LHCN-M2 (cell line): Measurements from ENCODE around the gene ZBTB46. TPM values are rescaled to one million over a fixed set of nuclear protein-coding genes. Genes with fewer than 3 reads are reported as not detected.

Experiments used
- DNase-seq: peaks from one replicate; pipeline ENCODE4 v3.0.0-alpha.2; 2012; ENCODE audit warnings: low read depth
- total RNA-seq: library from RNA; depleted of rRNA; stranded (reverse); fragments of >200 nt; gene quantifications from 2 replicates; pipeline ENCODE4 v1.2.3, GENCODE V29; 2014; rRNA removed

The ZBTB46 gene
- total RNA-seq, 1 experiment from 2014 or later: 9.1 TPM

- no peak for DNase-seq
These were observed 134.8 kb downstream of the ZBTB46 start for GRCh38 chr20:63696306-63696627.

GRCh38 chr20:63695424-63696305, 135.4 kb downstream of the ZBTB46 start:
- DNase-seq: no peak

GRCh38 chr20:63694584-63695423, 136.3 kb downstream of the ZBTB46 start:
- DNase-seq: no peak

- no peak for DNase-seq
These were observed 137.1 kb downstream of the ZBTB46 start for GRCh38 chr20:63693733-63694583.

Other genes with a start within 250 kb of the ZBTB46 start
- gene GMEB2, start 204.2 kb downstream of the ZBTB46 start, total RNA-seq: 12.7 and 14.9 TPM in 2 replicates
- 39.3 and 49.8 TPM in 2 replicates for gene STMN3, start 177.8 kb downstream of the ZBTB46 start, total RNA-seq
- gene RTEL1, start 173.0 kb downstream of the ZBTB46 start, total RNA-seq: 21.9 and 31.2 TPM in 2 replicates
- 6.2 and 6.7 TPM in 2 replicates for gene TNFRSF6B, start 134.6 kb downstream of the ZBTB46 start, total RNA-seq
- gene ARFRP1, start 123.3 kb downstream of the ZBTB46 start, total RNA-seq: 49.4 and 54.8 TPM in 2 replicates
- 31.5 and 40.1 TPM in 2 replicates for gene ZGPAT, start 123.2 kb downstream of the ZBTB46 start, total RNA-seq
- 16.2 and 19.1 TPM in 2 replicates for gene LIME1, start 94.6 kb downstream of the ZBTB46 start, total RNA-seq
- 150 and 157 TPM in 2 replicates for gene SLC2A4RG, start 91.5 kb downstream of the ZBTB46 start, total RNA-seq
- gene ABHD16B, start 30.2 kb upstream of the ZBTB46 start, total RNA-seq: not detected in 2 replicates
- 118 and 119 TPM in 2 replicates for gene TPD52L2, start 34.0 kb upstream of the ZBTB46 start, total RNA-seq
- gene DNAJC5, start 63.9 kb upstream of the ZBTB46 start, total RNA-seq: 63.2 and 64.1 TPM in 2 replicates
- gene UCKL1, start 125.2 kb upstream of the ZBTB46 start, total RNA-seq: 17.4 and 22.8 TPM in 2 replicates
- gene ZNF512B, start 138.7 kb upstream of the ZBTB46 start, total RNA-seq: 10.7 and 13.2 TPM in 2 replicates
- 1.2 and 3.1 TPM in 2 replicates for gene SAMD10, start 148.4 kb upstream of the ZBTB46 start, total RNA-seq
- 50.1 and 60.4 TPM in 2 replicates for gene PRPF6, start 149.9 kb upstream of the ZBTB46 start, total RNA-seq
- gene C20orf204, start 204.9 kb upstream of the ZBTB46 start, total RNA-seq: 0.17 and 0.19 TPM in 2 replicates
- gene SOX18, start 218.4 kb upstream of the ZBTB46 start, total RNA-seq: not detected in 2 replicates
- gene TCEA2, start 231.9 kb upstream of the ZBTB46 start, total RNA-seq: 30.7 and 41.1 TPM in 2 replicates
- gene RGS19, start 248.3 kb upstream of the ZBTB46 start, total RNA-seq: 26.9 and 34.5 TPM in 2 replicates
- gene OPRL1, start 248.8 kb upstream of the ZBTB46 start, total RNA-seq: 0.92 and 1.2 TPM in 2 replicates